H9 (cell line): Measurements from ENCODE around the gene TMEM220. TPM values are rescaled to one million over a fixed set of nuclear protein-coding genes. Genes with fewer than 3 reads are reported as not detected.

Source experiments
- DNase-seq: peaks from one replicate; pipeline ENCODE4 v3.0.0-alpha.2; 2017
- H2AFZ ChIP-seq: one replicate; pipeline ENCODE4 v1.6.1; 2013; ENCODE audit warnings: mild to moderate bottlenecking, low read length, control low read depth, moderate library complexity
- H2AK5ac ChIP-seq: 2 replicates; pipeline ENCODE4 v1.6.1; 2013; ENCODE audit warnings: low read length, control low read depth, mixed read lengths; ENCODE audit not compliant: insufficient read length
- H2BK120ac ChIP-seq: one replicate; pipeline ENCODE4 v1.6.1; 2013; ENCODE audit warnings: low read depth, mild to moderate bottlenecking, low read length, control low read depth, inconsistent platforms; ENCODE audit not compliant: poor library complexity, severe bottlenecking
- H2BK12ac ChIP-seq: 2 replicates; pipeline ENCODE4 v1.6.1; 2013; ENCODE audit warnings: low read length, control low read depth, mixed read lengths, low read depth; ENCODE audit not compliant: insufficient read length
- H2BK15ac ChIP-seq: 2 replicates; pipeline ENCODE4 v1.6.1; 2013; ENCODE audit warnings: low read depth, low read length, control low read depth
- H2BK20ac ChIP-seq: one replicate; pipeline ENCODE4 v1.6.1; 2013; ENCODE audit warnings: low read depth, mild to moderate bottlenecking, low read length, control low read depth, inconsistent platforms; ENCODE audit not compliant: poor library complexity, severe bottlenecking
- H2BK5ac ChIP-seq: 2 replicates; pipeline ENCODE4 v1.6.1; 2013; ENCODE audit warnings: low read length, control low read depth, mixed read lengths; ENCODE audit not compliant: insufficient read length
- H3K14ac ChIP-seq: 2 replicates; pipeline ENCODE4 v1.6.1; 2013; ENCODE audit warnings: low read length, control low read depth; ENCODE audit not compliant: insufficient read depth
- H3K18ac ChIP-seq: 2 replicates; pipeline ENCODE4 v1.6.1; 2013; ENCODE audit warnings: low read depth, mild to moderate bottlenecking, mixed read lengths, low read length, control low read depth; ENCODE audit not compliant: insufficient read length
- H3K23ac ChIP-seq: 2 replicates; pipeline ENCODE4 v1.6.1; 2013; ENCODE audit warnings: low read length, control low read depth, mixed read lengths, low read depth; ENCODE audit not compliant: insufficient read length
- H3K23me2 ChIP-seq: 2 replicates; pipeline ENCODE4 v1.6.1; 2013; ENCODE audit warnings: low read depth, mild to moderate bottlenecking, mixed read lengths, low read length, control low read depth; ENCODE audit not compliant: insufficient read length, poor library complexity, severe bottlenecking
- H3K27ac ChIP-seq: 2 replicates; pipeline ENCODE4 v1.5.1; 2013; ENCODE audit warnings: low read length, control low read depth, mixed read lengths, low read depth; ENCODE audit not compliant: insufficient read length
- H3K27me3 ChIP-seq: 2 replicates; pipeline ENCODE4 v1.6.1; 2013; ENCODE audit warnings: low read length, control low read depth, inconsistent platforms; ENCODE audit not compliant: insufficient read depth
- H3K4ac ChIP-seq: 2 replicates; pipeline ENCODE4 v1.6.1; 2013; ENCODE audit warnings: low read depth, mild to moderate bottlenecking, control low read depth, inconsistent platforms, low read length, moderate library complexity
- H3K4me1 ChIP-seq: 2 replicates; pipeline ENCODE4 v1.6.1; 2013; ENCODE audit warnings: low read length, control low read depth, inconsistent platforms; ENCODE audit not compliant: insufficient read depth
- H3K4me2 ChIP-seq: 2 replicates; pipeline ENCODE4 v1.6.1; 2013; ENCODE audit warnings: low read length, control low read depth, mixed read lengths; ENCODE audit not compliant: insufficient read length, insufficient read depth
- H3K56ac ChIP-seq: 2 replicates; pipeline ENCODE4 v1.6.1; 2013; ENCODE audit warnings: low read depth, mild to moderate bottlenecking, mixed read lengths, low read length, control low read depth; ENCODE audit not compliant: insufficient read length
- H3K79me1 ChIP-seq: 2 replicates; pipeline ENCODE4 v1.6.1; 2013; ENCODE audit warnings: low read depth, mild to moderate bottlenecking, moderate library complexity, low read length, control low read depth, inconsistent platforms; ENCODE audit not compliant: insufficient read depth, poor library complexity, severe bottlenecking
- H3K79me2 ChIP-seq: 2 replicates; pipeline ENCODE4 v1.6.1; 2013; ENCODE audit warnings: low read length, control low read depth, inconsistent platforms; ENCODE audit not compliant: insufficient read depth
- H3K9ac ChIP-seq: 2 replicates; pipeline ENCODE4 v1.6.1; 2013; ENCODE audit warnings: low read length, control low read depth, mixed read lengths; ENCODE audit not compliant: insufficient read length; ENCODE audit errors: extremely low read depth
- H3K9me3 ChIP-seq: one replicate; pipeline ENCODE4 v1.6.1; 2013; ENCODE audit warnings: low read depth, low read length, inconsistent platforms; ENCODE audit not compliant: control insufficient read depth
- H3T11ph ChIP-seq: one replicate; pipeline ENCODE4 v1.6.1; 2013; ENCODE audit warnings: mild to moderate bottlenecking, low read length, control low read depth, inconsistent platforms
- H4K20me1 ChIP-seq: one replicate; pipeline ENCODE4 v1.6.1; 2013; ENCODE audit not compliant: control insufficient read depth, insufficient read length, insufficient read depth
- H4K5ac ChIP-seq: 2 replicates; pipeline ENCODE4 v1.6.1; 2013; ENCODE audit warnings: low read depth, mild to moderate bottlenecking, mixed read lengths, low read length, control low read depth; ENCODE audit not compliant: insufficient read length
- H4K8ac ChIP-seq: replicated peaks from 2 replicates; pipeline ENCODE4 v1.6.1; 2013; ENCODE audit warnings: low read length, control low read depth, mixed read lengths, low read depth; ENCODE audit not compliant: insufficient read length
- H4K91ac ChIP-seq: 2 replicates; pipeline ENCODE4 v1.6.1; 2013; ENCODE audit warnings: low read depth, mild to moderate bottlenecking, moderate library complexity, mixed read lengths, low read length, control low read depth; ENCODE audit not compliant: insufficient read length
- H3K27ac Mint-ChIP-seq, 3 experiments: 2 replicates in 2 of 3; 3 replicates in 1 of 3; pipeline ENCODE4 v1.8.0; 2020 to 2021; ENCODE audit warnings: mixed read lengths in 3 of 3, mild to moderate bottlenecking in 1 of 3, moderate library complexity in 1 of 3
- H3K27me3 Mint-ChIP-seq: 2 replicates; pipeline ENCODE4 v1.8.0; 2021; ENCODE audit warnings: low read depth, mild to moderate bottlenecking, moderate library complexity, mixed read lengths
- H3K36me3 Mint-ChIP-seq, 3 experiments: 2 replicates in 2 of 3; 3 replicates in 1 of 3; pipeline ENCODE4 v1.8.0; 2020 to 2021; ENCODE audit warnings: low read depth in 3 of 3, mixed read lengths in 3 of 3; ENCODE audit not compliant: insufficient read depth in 1 of 3
- H3K4me1 Mint-ChIP-seq, 2 experiments: 2 replicates each; pipeline ENCODE4 v1.8.0; 2020; ENCODE audit warnings: mixed read lengths in 2 of 2
- H3K4me3 Mint-ChIP-seq, 2 experiments: 2 replicates in 1 of 2; 3 replicates in 1 of 2; pipeline ENCODE4 v1.8.0; 2020 to 2021; ENCODE audit warnings: mild to moderate bottlenecking in 2 of 2, mixed read lengths in 2 of 2, moderate library complexity in 1 of 2
- H3K9me3 Mint-ChIP-seq, 2 experiments: 2 replicates in 1 of 2; 3 replicates in 1 of 2; pipeline ENCODE4 v1.8.0; 2020; ENCODE audit warnings: mild to moderate bottlenecking in 2 of 2, mixed read lengths in 2 of 2, moderate library complexity in 1 of 2
- CTCF ChIP-seq: fragments of 200-600 bp; sonication (generic); conservative IDR thresholded peaks from 3 replicates; pipeline ENCODE4 v1.8.0; 2021; ENCODE audit warnings: antibody characterized with exemption, mild to moderate bottlenecking
- WGBS: extraction: QIAGEN DNeasy Blood & Tissue Kit; methylation state at CpG from one replicate; pipeline ENCODE4 v1.1.7; 2013; ENCODE audit warnings: missing lambda C conversion rate, low lambda C conversion rate, mixed read lengths; ENCODE audit not compliant: insufficient read length; ENCODE audit errors: extremely low coverage; 5-methylcytosine and 5-hydroxymethylcytosine counted together
- total RNA-seq: library from RNA; stranded (reverse); gene quantifications from 2 replicates; pipeline ENCODE4 v1.2.1, GENCODE V29; 2021

TMEM220 gene
- total RNA-seq, 1 experiment from 2014 or later = 6.1 TPM

DNA sequence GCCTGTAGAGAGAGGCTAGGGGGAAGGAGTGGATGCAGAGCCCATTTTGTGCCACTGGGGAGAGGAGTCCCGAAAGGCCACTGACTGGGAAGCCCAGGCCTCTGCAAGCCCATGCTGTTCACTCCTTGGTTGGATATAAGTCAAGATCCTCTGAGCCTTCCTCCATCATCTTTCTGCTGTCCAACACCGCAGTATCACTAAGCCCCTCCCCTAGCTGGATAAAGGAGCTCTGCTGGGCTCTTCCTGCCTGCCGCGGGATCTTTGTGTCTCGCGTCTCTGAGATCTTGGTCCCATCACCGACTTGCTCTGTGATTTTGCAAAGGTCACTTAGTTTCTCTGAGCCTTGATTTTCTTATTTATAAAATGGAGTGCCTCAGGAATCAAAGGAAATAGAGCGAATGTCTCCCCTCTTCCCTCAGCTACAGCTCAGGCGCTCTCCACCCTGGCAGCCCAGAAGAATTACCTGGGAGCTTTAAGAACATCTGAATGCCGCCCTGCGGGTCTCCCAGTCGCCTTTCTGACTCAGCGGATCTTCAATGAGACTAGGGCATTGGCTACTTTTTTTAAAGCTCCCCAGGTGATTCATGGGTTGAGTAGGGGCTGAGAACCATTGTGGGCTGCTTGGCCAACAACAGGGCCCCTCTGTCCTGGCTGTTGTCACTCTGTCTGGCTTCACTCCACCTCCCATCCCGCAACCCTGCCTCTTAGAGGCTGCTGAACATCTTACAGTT, 25.2 kb upstream of the TMEM220 start:
- peak; percentile 87 for DNase-seq
- peak overlapping the region; percentile 49 for H3K4me2 ChIP-seq
- no peak overlapping the region for H3T11ph ChIP-seq
- no peak overlapping the region for H4K5ac ChIP-seq
- peaks cover 6% of the 10 kb centered on the region for H3K23me2 ChIP-seq
- Mint-ChIP-seq H3K9me3 (no peaks in the 10 kb centered on the region; a peak in 1 of 5 replicates), H3K27ac (peak overlapping the region; percentile 93 to 99 (median 93)), H3K36me3 (no peaks in the 10 kb centered on the region), H3K4me1 (peaks cover 39% of the 10 kb centered on the region in 2 experiments), H3K4me3 (peak overlapping the region; percentile 70 to 81), H3K27me3 (no peaks in the 10 kb centered on the region)
- H2AFZ ChIP-seq = peak overlapping the region; percentile 25
- no peak overlapping the region for H3K27ac ChIP-seq
- H2BK12ac ChIP-seq = no peak overlapping the region
- H4K8ac ChIP-seq = no peak overlapping the region
- H3K79me2 ChIP-seq = no peaks in the 10 kb centered on the region
- peaks cover 14% of the 10 kb centered on the region; the same call in 1 of the 2 replicates for H3K4me1 ChIP-seq
- H3K18ac ChIP-seq = peak overlapping the region; percentile 14
- no peaks in the 10 kb centered on the region for H3K27me3 ChIP-seq
- H4K20me1 ChIP-seq = no peaks in the 10 kb centered on the region
- no peak overlapping the region for H3K9ac ChIP-seq
- no peak overlapping the region for H2BK5ac ChIP-seq
- no peak overlapping the region for H3K4ac ChIP-seq
- no peak overlapping the region for H3K23ac ChIP-seq
- no CpG with 5 or more reads among the region's 14 CpGs for WGBS
- no peak overlapping the region for H4K91ac ChIP-seq
- no peak overlapping the region for H3K56ac ChIP-seq
- H2BK120ac ChIP-seq = no peak overlapping the region
- H2AK5ac ChIP-seq = no peak overlapping the region
- no peak for TF ChIP-seq CTCF
- H3K14ac ChIP-seq = peak overlapping the region; percentile 31; the same call in 1 of the 2 replicates
- H3K79me1 ChIP-seq = no peaks in the 10 kb centered on the region
- no peaks in the 10 kb centered on the region for H3K9me3 ChIP-seq
- no peak overlapping the region for H2BK20ac ChIP-seq
- H2BK15ac ChIP-seq = no peak overlapping the region
